NCI-H1694 (cell line): ENCODE measurements around the gene TCP11.

Experiments
- DNase-seq: peaks from one replicate; lab custom pipeline; 2025; lab: John Stamatoyannopoulos, UW

Gene TCP11

DNA sequence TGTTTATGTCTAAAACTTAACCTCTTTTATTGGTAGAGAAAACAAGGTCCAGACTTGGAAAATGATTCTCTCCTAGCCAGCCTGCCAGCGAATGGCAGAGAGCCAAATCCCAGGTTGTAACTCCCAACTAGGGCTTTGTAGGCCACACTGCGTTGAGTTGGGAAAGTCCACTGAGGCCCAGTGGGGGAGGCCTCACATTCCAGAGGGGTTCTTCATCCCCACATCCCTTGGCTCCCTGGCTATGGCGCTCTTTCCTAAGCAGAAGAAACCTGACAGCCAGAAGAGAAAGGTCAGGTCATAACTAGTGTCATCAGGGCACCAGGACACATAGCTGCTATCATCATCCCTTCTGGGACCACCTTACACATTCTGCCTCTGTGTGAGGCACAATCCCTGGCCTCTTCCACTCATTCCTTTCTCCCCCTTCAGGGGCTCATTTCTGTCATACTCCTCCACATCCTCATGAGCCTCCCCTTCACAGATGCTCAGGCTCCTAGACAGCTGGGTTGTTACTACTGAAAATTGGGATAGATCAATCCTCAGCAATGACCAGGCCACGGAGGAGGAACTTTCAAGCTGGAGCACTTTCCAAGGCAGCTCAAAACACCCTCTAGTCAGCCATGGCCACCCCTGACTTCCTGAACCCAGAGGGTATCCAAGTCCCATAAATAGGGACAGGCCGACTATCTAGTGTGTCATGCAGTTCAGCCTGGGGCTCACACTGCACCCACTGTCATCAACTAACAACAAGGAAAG is 48.6 kb downstream of the TCP11 start:
- DNase-seq: no peak

DNA sequence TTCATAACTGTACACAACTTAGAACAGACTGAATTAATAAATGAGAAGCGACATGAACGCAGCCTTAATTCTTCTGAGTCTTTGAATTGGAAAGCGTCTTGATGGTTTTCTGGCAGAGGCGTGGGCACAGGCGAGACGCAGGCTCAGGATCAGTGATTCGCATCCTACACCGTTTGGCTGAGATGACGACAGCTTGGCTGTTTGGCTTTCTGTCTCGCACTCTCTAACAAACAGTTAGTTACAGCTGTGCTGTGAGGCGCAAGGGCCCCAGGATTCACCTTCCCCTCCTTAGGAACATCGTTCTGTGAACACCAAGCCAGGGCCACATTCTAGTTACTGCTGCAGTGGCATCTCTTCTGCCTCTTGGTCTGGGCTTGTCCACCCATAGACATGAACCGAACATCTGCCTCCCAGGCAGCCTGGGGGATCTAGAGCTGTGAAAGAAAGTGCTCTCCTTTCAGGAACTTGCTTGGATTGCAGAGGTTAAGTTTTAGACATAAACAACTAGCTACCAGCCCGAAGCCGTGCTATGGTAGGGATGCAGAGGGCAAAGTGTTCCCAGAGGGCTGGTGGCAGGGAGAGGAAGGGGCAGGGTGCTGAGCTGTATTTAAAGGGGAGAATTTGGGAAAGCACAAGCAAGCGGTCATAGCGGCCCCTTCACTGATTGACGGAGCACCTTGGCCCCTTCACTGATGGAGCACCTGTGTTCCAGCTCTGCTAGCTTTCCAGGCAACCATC is 49.6 kb downstream of the TCP11 start:
- no peak for DNase-seq

DNA sequence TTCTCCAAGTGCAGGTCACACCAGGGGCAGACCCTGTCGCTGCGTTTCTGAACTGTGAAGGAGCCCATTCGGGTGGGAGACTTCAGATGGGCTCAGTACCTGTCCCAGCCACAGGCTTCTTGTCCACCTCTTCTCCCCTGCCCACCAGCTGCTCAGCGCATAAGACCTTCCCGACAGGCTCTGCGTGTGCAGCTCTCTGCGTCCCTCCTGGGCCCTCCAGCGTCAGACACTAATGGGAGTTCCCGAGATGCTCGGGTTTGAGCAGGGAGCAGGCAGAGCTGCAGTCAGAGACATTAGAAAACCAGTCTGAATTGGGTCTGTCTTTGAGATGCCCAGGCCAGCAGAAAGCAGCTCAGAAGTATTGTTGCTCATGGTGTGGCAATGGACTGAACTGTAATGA is 50.4 kb downstream of the TCP11 start:
- DNase-seq: no peak

DNA sequence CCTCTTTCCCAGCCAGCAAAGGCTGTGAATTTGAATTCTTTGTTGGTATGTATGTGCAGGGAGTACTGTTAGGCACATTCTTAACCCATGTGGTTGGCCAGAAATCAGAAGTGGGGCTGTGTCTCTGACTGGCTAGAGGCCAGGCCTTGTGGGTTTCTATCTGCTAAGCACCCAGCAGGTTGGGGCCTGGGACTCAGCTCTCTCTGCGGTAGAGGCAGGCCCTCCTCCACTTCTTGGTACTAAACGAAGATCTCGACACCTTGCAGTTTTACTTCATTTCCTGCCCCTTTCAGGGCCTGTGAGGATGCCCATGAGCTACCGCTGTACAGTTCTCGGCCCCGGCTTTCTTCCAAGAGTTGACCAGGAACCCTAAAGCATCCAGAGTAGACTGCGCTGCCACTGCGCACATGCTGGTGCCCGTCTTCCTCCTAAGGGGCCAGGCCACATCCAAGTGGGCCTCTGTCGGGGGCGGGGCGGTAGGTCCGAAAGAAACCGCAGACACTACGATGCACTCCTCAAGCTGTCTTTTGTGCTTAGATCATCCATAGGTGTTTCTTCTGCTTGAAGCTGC is 51.1 kb downstream of the TCP11 start:
- no peak for DNase-seq

DNA sequence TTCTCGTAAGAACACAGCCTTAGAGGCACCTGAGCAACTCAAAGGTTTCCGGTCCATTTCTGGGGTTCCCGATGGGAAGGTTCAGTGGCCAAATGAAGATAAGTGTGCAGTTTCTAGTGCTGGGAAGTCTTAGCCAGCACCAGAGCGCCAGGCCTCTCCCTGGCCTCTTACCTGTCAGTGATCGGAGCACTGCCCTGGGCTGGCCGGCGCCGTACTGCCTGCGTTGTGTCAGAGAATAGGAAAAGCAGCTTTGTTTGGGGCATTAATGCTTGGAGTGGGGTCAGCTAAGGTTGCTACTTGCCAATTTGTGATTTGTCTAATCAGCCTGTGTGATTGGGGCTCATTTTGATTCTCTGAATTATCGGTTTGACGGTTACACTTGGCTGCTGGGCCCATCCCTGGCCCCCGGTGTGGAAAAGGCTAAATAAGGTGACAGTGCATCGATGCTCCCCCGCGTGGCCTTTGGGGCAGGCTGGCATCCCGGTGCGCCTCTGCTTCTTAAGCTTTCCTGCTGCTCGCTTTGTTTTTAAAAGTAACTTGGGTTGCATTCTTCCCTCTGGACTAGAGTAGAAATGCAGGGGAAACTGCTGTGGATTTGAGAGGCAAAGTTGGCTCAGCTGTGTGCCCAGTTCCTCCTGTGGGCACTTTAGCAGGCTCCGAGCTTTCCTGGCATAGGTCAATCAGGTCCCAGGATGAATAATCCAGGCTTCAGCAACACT is 51.8 kb downstream of the TCP11 start:
- DNase-seq: no peak

DNA sequence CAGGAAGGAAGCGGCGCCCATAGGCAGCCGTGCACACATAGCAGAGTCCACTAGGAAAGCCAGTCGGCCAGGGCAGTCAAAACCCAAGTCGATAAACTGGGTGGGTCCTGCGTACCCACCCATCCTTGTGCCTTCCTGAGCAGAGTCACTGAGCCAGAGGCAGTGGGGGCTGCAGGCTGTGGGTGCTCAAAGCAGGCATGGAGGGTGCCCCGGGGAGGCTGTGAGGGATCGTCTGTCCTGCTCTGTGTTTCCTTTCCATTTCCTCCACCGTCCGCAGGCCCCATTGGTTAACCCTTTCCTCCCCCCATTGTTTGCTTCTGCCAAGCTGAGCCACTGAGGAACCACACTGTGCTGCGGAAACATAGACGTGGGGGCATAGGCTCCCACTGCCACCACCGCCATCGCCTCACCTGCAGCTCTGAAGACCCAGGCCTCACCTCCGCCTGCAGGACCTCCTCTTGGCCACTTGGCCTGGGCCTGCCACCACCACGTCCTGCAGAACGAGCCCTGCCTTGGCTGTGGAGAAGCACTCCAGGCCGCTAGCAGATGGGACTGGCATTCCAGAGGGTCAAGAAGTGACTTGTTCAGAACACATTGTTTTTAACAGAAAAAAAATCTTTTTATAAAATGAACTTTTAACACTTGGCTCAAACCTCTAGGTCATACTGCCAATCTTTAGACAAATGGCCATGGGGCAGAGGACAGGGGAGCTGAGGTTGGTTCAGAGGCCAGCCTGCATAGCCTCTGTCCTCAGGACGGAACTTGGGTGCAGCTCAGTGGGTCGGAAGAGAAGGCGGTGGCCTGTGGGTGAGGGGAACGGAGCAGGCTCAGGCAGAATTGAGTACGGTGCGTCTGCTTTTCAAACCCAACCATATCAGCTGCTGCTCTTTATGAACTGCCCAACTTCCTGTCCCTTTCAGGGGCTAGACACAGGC is 52.6 kb downstream of the TCP11 start:
- no peak for DNase-seq

DNA sequence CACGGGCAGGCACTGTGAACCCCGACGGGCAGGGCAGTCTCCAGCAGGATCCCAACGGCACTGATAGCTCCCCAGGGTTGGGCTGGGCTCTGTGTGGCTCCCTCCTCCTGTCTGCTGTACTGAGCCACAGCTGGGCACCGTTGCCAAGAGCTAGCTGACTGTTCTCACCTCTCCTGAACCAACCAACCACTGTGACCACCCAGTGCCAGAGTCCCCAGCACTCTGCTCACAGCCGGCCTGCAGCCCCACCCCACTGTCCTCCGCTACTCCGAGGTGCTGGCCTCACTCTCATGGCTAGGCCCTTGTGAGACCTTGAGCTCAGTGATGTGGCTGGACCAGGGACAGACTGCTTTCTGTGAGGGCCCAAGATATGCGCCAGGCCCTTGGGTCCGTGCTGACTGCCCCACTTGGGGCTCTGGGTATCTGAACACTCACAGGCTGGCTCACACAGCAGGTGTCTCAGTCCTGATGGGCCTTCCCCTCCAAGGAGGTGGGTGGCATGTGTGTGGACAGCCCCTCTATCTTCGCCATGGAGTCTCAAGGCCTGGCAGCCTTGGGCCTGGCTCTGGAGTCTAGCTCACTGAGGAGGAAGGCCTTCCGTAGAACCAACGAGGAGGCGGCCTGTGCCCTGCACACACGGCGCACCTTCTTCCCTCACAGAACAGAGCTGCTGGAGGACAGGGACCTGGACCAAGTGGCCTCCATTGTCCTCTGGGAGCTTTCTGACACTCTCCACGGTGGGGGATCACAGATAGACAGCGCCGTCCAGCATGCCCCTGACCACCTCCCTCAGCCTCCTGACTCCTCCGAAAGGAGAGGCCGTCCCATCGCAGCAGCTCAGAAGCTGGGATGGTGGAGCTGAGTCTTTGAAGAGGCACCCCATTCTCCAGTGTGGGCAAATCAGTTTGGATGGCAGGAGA is 53.5 kb downstream of the TCP11 start:
- DNase-seq: no peak

DNA sequence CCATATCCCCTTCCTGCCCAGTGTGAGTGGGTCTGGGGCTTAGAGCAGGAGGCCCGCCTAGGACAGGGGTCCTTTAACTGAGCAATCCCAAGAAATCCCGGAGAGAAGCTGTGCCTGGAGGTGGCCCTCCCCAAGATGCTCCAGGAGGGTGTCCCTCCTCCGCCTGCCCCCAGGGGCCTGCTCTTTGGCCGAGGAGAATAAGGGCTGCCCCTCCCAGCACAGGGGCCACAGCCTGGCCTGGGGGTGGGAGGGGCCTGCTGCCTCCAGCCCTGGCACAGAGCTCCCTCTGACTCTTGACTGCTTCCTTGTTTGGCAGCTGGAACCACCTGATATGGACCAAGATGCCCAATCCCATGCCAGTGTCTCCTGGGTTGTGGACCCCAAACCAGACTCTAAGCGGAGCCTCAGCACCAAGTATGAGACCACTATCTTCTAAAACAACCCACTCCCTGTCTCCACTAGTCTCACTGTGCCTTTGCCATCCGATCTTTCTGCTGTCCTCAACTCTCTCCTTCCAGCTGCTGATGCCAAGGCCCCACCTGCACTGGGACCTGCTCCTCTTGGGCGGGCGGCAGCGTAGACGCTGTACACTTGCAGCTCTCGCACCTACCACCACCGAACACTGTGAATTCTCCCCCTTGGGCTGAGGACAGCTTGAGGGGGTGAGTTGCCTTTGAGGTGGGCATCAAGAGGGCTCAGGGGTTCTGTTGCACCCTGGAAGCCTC is 54.3 kb downstream of the TCP11 start:
- no peak for DNase-seq

DNA sequence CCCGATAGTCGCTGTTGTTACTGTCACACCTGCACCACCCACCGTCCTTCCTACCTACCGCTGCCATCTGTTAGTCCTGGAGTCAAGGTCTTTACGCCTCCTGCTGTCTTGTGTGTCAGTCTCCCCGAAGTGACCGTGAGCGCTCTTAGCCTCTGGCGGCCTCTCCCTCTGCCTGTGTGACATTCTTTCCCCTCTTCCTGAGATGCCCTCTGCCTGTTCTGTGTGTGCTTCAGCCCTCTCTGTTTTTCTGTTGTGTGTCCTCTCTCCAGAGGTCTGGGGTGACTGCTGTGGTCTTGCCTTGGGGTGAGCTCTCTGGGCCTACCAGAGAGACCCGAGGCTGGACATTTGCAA is 54.9 kb downstream of the TCP11 start:
- DNase-seq: no peak

DNA sequence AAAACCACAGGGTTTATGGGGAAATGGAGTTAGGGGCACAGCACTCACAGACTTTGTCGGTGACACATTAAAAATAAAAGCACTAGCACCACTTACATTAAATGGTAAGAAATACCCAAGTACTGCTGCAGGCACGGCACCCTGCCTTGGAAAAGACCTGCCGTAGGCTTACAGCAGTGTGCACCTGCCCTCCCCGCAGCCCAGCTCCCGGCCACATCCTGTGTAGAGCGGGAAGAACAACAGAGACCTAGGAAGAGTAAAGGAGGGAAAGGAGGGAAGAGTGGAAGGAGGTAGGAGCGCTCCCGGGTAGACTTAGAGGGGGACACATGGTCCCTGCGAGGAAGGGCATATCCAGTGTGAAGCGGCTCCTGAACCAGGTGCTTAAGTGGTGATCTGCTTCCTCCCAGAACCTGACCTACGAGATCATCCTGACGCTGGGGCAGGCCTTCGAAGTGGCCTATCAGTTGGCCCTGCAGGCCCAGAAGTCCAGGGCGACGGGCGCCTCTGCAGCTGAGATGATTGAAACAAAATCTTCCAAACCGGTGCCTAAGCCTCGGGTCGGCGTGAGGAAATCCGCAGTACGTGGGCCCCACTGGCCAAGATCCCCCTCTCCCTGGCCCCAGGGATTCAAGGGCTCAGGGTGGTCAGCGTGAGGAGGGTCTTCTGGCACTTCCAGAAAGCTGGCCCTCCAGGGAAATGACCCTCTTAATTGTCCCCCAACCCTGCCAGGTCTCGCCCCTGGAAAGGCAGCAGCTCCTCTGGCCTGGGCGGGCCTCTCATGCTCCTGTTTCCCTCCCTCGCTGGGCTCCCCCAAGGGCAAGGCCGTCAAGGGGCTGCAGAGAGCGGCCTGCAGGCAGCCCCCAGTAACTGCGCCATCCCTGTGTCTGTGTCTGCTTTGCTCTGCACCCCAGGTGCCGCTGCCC is 55.5 kb downstream of the TCP11 start:
- no peak for DNase-seq

DNA sequence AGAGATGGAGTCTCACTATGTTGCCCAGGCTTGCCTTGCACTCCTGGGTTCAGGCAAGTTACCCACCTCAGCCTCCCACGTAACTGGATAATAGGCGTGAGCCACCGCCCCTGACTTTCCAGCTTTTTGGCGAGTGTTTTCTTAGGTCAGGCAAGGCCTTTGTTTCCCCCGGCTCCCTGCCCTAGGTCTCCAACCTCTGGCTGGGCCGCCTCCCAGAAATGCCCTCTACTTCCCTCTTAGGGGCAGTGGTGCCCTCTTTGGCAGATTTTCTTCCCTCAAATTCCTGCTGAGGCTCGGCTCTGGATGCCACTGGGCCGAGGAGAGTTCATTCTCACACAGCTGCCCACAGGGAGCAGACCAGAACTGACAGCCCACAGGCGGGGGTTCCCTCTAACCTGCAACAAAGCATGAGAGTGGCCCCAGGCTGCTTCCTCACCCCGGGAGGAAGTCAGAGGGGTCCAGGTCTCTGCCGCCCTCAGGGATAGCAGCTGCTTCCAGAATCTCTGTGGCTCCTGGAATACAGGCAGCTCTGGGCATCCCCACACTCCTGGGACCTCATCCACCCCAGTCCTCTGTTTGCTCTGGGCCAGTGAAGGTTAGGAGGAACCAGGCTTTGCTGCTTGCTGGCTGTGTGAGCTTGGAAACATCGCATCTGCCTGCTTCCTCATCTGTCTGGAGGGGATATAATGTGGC is 56.5 kb downstream of the TCP11 start:
- no peak for DNase-seq

DNA sequence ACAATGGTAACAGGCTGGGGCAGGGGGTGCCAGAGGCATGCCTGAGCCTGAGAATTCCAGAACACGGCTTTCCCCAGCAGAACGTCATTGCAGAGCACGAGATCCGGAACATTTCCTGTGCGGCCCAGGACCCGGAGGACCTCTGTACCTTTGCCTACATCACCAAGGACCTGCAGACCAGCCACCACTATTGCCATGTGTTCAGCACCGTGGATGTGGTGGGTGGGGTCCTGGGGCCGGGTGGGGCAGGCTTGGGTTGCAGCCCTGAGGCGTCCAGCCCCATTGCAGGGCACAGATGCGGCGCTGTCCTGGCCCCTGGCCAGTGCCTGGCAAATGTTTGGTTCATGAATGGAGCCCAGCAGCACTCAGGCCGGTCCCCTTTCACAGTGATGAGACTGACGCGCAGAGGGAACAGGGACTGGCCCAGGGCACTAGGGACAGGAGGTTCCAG is 57.1 kb downstream of the TCP11 start:
- no peak for DNase-seq

DNA sequence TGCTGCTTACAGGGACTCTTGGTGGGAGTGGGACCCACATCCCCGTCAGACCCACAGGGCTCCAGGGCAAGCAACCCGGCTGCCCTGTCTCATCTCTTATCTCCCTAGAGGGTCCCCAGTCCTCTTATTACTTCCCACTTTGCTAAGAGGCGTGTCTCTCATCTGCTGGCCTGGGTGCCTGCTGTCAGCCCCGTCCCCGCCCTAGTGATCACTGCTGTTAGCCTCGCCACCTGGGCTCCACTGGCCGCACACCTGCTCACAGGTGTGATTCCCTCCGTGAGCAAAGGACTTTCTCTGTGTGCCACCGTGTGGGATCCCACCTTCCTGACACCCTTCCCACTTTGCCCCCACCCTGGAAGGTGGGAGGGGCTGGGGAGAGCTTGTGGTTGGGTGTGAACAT is 57.6 kb downstream of the TCP11 start:
- no peak for DNase-seq

DNA sequence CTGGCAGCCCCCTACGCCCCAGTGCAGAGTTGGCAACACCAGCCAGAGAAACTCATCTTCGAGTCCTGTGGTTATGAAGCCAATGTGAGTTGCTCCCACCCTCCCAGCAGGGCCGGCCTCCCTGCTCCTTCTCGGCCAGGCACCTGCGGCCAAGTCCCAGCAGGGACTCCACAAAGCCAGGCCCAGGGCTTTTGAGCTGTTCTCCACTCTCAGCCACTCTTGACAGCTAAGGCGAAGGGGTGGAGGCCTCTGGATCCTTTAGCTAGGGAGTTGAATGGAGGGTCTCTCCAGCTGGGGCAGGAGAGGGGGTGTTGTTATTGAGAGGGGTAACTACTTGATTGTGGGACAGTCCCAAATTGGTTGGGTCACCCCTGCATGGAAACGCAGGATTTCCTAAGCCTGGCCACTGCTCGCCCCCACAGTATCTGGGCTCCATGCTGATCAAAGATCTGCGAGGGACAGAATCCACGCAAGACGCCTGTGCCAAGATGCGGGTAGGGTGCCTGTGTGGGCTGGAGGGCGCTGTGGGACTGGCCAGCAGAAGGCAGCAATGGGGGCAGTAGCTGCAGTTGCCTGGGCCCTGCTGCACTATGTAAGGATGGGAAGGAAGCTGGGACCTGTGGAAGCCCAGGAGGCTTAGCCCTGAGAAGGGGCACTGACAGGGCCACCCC is 58.3 kb downstream of the TCP11 start:
- no peak for DNase-seq

DNA sequence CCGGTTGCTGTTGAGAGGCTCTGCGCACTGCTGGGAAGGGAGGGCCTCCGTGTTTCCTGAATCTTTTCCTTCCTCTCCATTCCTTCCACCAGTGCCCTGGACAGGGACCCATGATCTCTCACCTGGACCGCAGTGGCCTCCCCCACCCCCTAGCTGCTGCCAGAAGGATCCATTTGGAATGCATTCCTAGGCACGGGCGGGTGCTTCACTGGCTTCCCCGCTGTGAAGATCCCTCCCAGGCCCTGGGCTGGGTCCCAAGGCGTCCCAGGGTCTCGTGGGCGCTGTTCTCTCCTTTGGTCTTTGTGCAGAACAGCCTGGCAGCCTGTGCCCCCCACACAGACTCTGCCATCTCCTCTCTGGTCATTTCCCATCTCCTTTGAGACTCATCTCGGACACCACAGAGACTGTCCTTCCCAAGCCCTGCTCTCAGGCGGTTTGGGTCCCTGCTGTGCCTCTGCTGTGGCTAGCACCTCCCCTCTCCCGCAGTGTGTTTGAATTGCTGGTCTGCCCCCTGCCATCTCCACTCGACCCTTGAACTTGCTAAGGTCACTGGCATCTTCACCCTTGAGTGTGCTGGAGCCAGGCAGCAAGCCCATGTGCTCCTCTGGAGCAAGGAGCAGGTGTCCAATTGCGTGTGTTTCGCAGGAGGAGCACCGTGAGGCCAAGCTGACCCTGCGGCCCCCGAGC is 59.0 kb downstream of the TCP11 start:
- DNase-seq: no peak

DNA sequence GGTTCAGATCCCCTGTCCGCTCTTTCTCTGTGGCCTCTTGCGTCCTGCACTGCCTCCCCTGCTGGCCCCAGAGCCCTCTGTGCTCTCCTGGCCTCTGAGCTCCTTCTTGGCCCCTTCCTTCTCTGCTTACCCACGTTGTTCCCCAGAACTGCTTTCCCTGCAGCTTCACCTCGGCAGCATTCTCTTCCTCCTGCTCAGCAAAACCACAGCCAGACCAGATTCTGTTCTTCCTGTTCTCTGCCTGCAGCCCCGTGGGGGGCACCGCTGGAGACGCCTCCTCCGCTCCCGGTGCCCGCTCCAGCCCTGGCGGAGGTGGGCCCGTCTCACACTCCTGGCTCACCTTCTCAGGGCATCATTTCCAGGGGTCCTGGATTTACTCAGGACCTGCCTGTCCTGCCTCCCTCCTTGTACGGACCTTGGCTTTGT is 59.7 kb downstream of the TCP11 start:
- no peak for DNase-seq
